ENCODE measurements around the gene IMPDH2. TPM values are rescaled to one million over a fixed set of nuclear protein-coding genes. Genes with fewer than 3 reads are reported as not detected.

IMPDH2 gene
- total RNA-seq, 2 donors from 2014 or later = 180 to 195 TPM

- Mint-ChIP-seq H3K27ac (no peak overlapping the region), H3K4me1 (peaks cover 20% of the 10 kb centered on the region), H3K9me3 (no peaks in the 10 kb centered on the region), H3K4me3 (no peak overlapping the region), H3K36me3 (ENCODE audit: low read depth) (peaks cover 58% of the 10 kb centered on the region), H3K27me3 (ENCODE audit: insufficient read depth) (no peaks in the 10 kb centered on the region)
- Histone ChIP-seq H3K4me3 (ENCODE audit: low read length) (no peak overlapping the region), H3K36me3 (ENCODE audit: control insufficient read depth, insufficient read depth, low read length) (peaks cover 66% of the 10 kb centered on the region), H3K27ac (ENCODE audit: low read depth, low read length) (no peak overlapping the region), H3K9me3 (ENCODE audit: control insufficient read depth, low read length) (no peaks in the 10 kb centered on the region), H3K27me3 (ENCODE audit: control insufficient read depth, insufficient read depth, low read length, poor library complexity, severe bottlenecking) (no peaks in the 10 kb centered on the region), H3K4me1 (ENCODE audit: control insufficient read depth, insufficient read depth, low read length) (peaks cover 6% of the 10 kb centered on the region), H3K9ac (ENCODE audit: extremely low read depth, low read length, poor library complexity, severe bottlenecking) (no peak overlapping the region)
- no peak for TF ChIP-seq CTCF (conservative IDR thresholded peaks at IDR 0.05)
- DNase-seq = no peak
- WGBS, 2 experiments (ENCODE audit: insufficient coverage in 1 of 2, insufficient read length in 1 of 2) = 96 to 100% methylated on average over 1 to 8 of the region's 8 CpGs
Observed at GRCh38 chr3:49025793-49026520, 3.2 kb downstream of the IMPDH2 start.

- H3K9ac ChIP-seq (ENCODE audit: extremely low read depth, low read length, poor library complexity, severe bottlenecking) = no peak overlapping the region
- no peak overlapping the region for H3K4me3 ChIP-seq (ENCODE audit: low read length)
- peaks cover 61% of the 10 kb centered on the region for H3K36me3 ChIP-seq (ENCODE audit: control insufficient read depth, insufficient read depth, low read length)
- Mint-ChIP-seq H3K4me1 (peaks cover 20% of the 10 kb centered on the region), H3K27ac (no peak overlapping the region), H3K4me3 (no peak overlapping the region), H3K27me3 (ENCODE audit: insufficient read depth) (no peaks in the 10 kb centered on the region), H3K9me3 (no peaks in the 10 kb centered on the region), H3K36me3 (ENCODE audit: low read depth) (peaks cover 54% of the 10 kb centered on the region)
- TF ChIP-seq CTCF (conservative IDR thresholded peaks at IDR 0.05) = no peak
- no peaks in the 10 kb centered on the region for H3K27me3 ChIP-seq (ENCODE audit: control insufficient read depth, insufficient read depth, low read length, poor library complexity, severe bottlenecking)
- H3K4me1 ChIP-seq (ENCODE audit: control insufficient read depth, insufficient read depth, low read length) = peaks cover 6% of the 10 kb centered on the region
- no peak overlapping the region for H3K27ac ChIP-seq (ENCODE audit: low read depth, low read length)
- no peak for DNase-seq
- WGBS, 2 experiments (ENCODE audit: insufficient coverage in 1 of 2, insufficient read length in 1 of 2) = 96 to 97% methylated on average over 11 to 13 of the region's 13 CpGs
- no peaks in the 10 kb centered on the region for H3K9me3 ChIP-seq (ENCODE audit: control insufficient read depth, low read length)
Observed at GRCh38 chr3:49025005-49025792, 4.0 kb downstream of the IMPDH2 start.

GRCh38 chr3:49024449-49024848, 4.7 kb downstream of the IMPDH2 start:
- peaks cover 6% of the 10 kb centered on the region for H3K4me1 ChIP-seq (ENCODE audit: control insufficient read depth, insufficient read depth, low read length)
- Mint-ChIP-seq H3K36me3 (ENCODE audit: low read depth) (peaks cover 51% of the 10 kb centered on the region), H3K27me3 (ENCODE audit: insufficient read depth) (no peaks in the 10 kb centered on the region), H3K4me1 (peaks cover 19% of the 10 kb centered on the region), H3K4me3 (no peak overlapping the region), H3K27ac (no peak overlapping the region), H3K9me3 (no peaks in the 10 kb centered on the region)
- WGBS, 2 experiments (ENCODE audit: insufficient coverage in 1 of 2, insufficient read length in 1 of 2) = 93 to 97% methylated on average over 3 to 5 of the region's 5 CpGs
- no peaks in the 10 kb centered on the region for H3K9me3 ChIP-seq (ENCODE audit: control insufficient read depth, low read length)
- no peak for TF ChIP-seq CTCF (conservative IDR thresholded peaks at IDR 0.05)
- H3K4me3 ChIP-seq (ENCODE audit: low read length) = no peak overlapping the region
- H3K27ac ChIP-seq (ENCODE audit: low read depth, low read length) = no peak overlapping the region
- peaks cover 54% of the 10 kb centered on the region for H3K36me3 ChIP-seq (ENCODE audit: control insufficient read depth, insufficient read depth, low read length)
- H3K27me3 ChIP-seq (ENCODE audit: control insufficient read depth, insufficient read depth, low read length, poor library complexity, severe bottlenecking) = no peaks in the 10 kb centered on the region
- no peak overlapping the region for H3K9ac ChIP-seq (ENCODE audit: extremely low read depth, low read length, poor library complexity, severe bottlenecking)
- no peak for DNase-seq
